ENCODE data around the gene GAD2.

The GAD2 gene

DNA sequence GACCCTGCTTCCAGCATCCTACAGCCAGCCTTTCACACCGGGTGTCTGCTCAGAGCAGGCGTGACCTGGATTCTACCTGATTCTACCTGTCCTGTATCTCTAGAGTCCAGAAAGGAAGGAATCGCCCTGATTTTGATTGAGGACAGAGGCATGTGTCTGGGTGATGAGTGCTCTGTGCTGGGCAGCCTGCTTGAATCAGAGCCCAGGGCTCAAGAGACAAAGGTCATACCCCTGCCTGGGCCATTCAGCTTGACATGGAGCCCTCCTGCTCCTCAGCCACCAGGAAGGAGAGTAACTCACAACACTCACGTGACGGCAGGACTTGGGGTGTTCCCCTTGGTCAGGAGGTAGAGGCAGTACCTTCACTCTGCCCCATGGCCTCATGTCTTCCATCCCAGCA, 11.2 kb downstream of the GAD2 start:
- Histone ChIP-seq H3K4me3 (ENCODE audit: low read depth, low read length) (no peak overlapping the region), H3K9ac (ENCODE audit: low read depth, low read length) (no peak overlapping the region), H3K27me3 (ENCODE audit: control insufficient read depth, insufficient read depth, low read length) (peaks cover 2% of the 10 kb centered on the region), H3K36me3 (ENCODE audit: control insufficient read depth, insufficient read depth, low read length) (no peaks in the 10 kb centered on the region), H3K4me1 (ENCODE audit: control insufficient read depth, insufficient read depth, low read length) (peaks cover 2% of the 10 kb centered on the region), H3K9me3 (ENCODE audit: control insufficient read depth, insufficient read depth, low read length) (no peaks in the 10 kb centered on the region)

GRCh38 chr10:26232174-26232573, 15.6 kb downstream of the GAD2 start:
- H3K27me3 ChIP-seq (ENCODE audit: control insufficient read depth, insufficient read depth, low read length), result no peaks in the 10 kb centered on the region
- no peaks in the 10 kb centered on the region for H3K9me3 ChIP-seq (ENCODE audit: control insufficient read depth, insufficient read depth, low read length)
- H3K4me3 ChIP-seq (ENCODE audit: low read depth, low read length), result no peak overlapping the region
- H3K36me3 ChIP-seq (ENCODE audit: control insufficient read depth, insufficient read depth, low read length), result no peaks in the 10 kb centered on the region
- H3K9ac ChIP-seq (ENCODE audit: low read depth, low read length), result no peak overlapping the region
- H3K4me1 ChIP-seq (ENCODE audit: control insufficient read depth, insufficient read depth, low read length), result peaks cover 1% of the 10 kb centered on the region

- H3K36me3 ChIP-seq (ENCODE audit: control insufficient read depth, insufficient read depth, low read length), result no peaks in the 10 kb centered on the region
- no peak overlapping the region for H3K9ac ChIP-seq (ENCODE audit: low read depth, low read length)
- H3K4me3 ChIP-seq (ENCODE audit: low read depth, low read length), result no peak overlapping the region
- no peaks in the 10 kb centered on the region for H3K27me3 ChIP-seq (ENCODE audit: control insufficient read depth, insufficient read depth, low read length)
- H3K9me3 ChIP-seq (ENCODE audit: control insufficient read depth, insufficient read depth, low read length), result no peaks in the 10 kb centered on the region
- H3K4me1 ChIP-seq (ENCODE audit: control insufficient read depth, insufficient read depth, low read length), result no peaks in the 10 kb centered on the region
Observed at GRCh38 chr10:26235761-26236160, 19.2 kb downstream of the GAD2 start.

DNA sequence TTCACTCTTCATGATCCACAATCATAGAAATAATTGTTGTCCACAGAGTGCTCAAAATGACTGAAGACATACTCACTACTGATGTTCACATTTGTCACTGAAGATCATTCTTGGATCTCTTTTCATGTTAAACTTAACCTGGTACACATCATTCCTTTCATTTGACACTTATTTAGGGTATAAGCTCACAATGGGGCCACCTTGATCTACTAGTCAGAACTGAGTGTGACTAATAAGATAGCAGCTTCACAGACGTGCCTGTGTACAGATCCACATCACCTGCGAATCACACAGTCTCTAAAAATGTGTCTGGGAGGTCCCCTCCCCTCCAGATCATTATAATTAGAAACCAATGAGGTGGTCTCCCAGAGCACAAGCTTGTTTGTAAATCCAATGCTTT, 21.8 kb downstream of the GAD2 start:
- Histone ChIP-seq H3K4me3 (ENCODE audit: low read depth, low read length) (no peak overlapping the region), H3K9me3 (ENCODE audit: control insufficient read depth, insufficient read depth, low read length) (no peaks in the 10 kb centered on the region), H3K9ac (ENCODE audit: low read depth, low read length) (no peak overlapping the region), H3K36me3 (ENCODE audit: control insufficient read depth, insufficient read depth, low read length) (no peaks in the 10 kb centered on the region), H3K4me1 (ENCODE audit: control insufficient read depth, insufficient read depth, low read length) (peaks cover 7% of the 10 kb centered on the region), H3K27me3 (ENCODE audit: control insufficient read depth, insufficient read depth, low read length) (no peaks in the 10 kb centered on the region)

GRCh38 chr10:26242706-26243350, 26.3 kb downstream of the GAD2 start:
- H3K36me3 ChIP-seq (ENCODE audit: control insufficient read depth, insufficient read depth, low read length), result no peaks in the 10 kb centered on the region
- H3K4me3 ChIP-seq (ENCODE audit: low read depth, low read length), result no peak overlapping the region
- H3K27me3 ChIP-seq (ENCODE audit: control insufficient read depth, insufficient read depth, low read length), result no peaks in the 10 kb centered on the region
- H3K4me1 ChIP-seq (ENCODE audit: control insufficient read depth, insufficient read depth, low read length), result peaks cover 9% of the 10 kb centered on the region
- no peak overlapping the region for H3K9ac ChIP-seq (ENCODE audit: low read depth, low read length)
- H3K9me3 ChIP-seq (ENCODE audit: control insufficient read depth, insufficient read depth, low read length), result no peaks in the 10 kb centered on the region

DNA sequence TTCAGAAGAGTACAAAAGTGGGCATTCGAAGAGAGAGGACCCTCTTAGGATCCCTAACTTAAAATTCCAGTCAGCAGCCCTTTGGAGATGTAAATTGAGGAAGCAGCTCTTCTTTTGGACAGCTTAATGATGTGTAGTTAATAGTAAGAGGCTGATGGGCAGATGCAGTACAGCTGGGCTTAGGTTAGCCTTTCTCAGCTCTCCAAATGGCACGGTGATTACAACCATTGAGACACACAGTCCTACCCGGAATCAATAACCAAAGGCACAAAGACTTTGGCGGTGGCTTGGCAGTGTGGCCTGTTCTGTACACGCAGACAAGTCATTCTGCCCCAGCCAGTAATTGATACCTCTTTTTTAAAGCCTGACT, 26.8 kb downstream of the GAD2 start:
- Histone ChIP-seq H3K4me3 (ENCODE audit: low read depth, low read length) (no peak overlapping the region), H3K27me3 (ENCODE audit: control insufficient read depth, insufficient read depth, low read length) (no peaks in the 10 kb centered on the region), H3K9ac (ENCODE audit: low read depth, low read length) (no peak overlapping the region), H3K4me1 (ENCODE audit: control insufficient read depth, insufficient read depth, low read length) (peaks cover 9% of the 10 kb centered on the region), H3K9me3 (ENCODE audit: control insufficient read depth, insufficient read depth, low read length) (no peaks in the 10 kb centered on the region), H3K36me3 (ENCODE audit: control insufficient read depth, insufficient read depth, low read length) (no peaks in the 10 kb centered on the region)

GRCh38 chr10:26249681-26250080, 33.1 kb downstream of the GAD2 start:
- Histone ChIP-seq H3K27me3 (ENCODE audit: control insufficient read depth, insufficient read depth, low read length) (no peaks in the 10 kb centered on the region), H3K9me3 (ENCODE audit: control insufficient read depth, insufficient read depth, low read length) (no peaks in the 10 kb centered on the region), H3K36me3 (ENCODE audit: control insufficient read depth, insufficient read depth, low read length) (no peaks in the 10 kb centered on the region), H3K4me3 (ENCODE audit: low read depth, low read length) (no peak overlapping the region), H3K9ac (ENCODE audit: low read depth, low read length) (no peak overlapping the region), H3K4me1 (ENCODE audit: control insufficient read depth, insufficient read depth, low read length) (no peaks in the 10 kb centered on the region)

DNA sequence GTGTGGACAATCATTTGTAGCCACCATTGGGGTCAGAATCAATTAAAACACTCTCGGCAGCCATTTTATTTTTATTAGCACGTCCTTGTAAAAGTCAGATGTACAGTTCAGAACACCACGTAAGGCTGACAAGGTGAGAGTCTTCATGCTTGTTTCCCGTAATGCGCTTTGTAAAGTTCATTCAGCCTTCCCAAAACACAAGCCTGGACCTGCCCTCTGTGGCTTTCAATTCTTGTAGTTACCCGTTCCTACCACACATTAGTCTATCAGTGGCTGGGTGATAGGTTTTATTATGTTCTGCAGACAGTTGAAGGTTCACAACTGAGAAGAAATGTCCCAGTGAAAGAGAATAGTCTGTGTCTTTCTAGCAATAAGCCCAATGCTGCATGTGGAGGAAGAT, 35.4 kb downstream of the GAD2 start:
- H3K4me3 ChIP-seq (ENCODE audit: low read depth, low read length), result no peak overlapping the region
- no peak overlapping the region for H3K9ac ChIP-seq (ENCODE audit: low read depth, low read length)
- H3K27me3 ChIP-seq (ENCODE audit: control insufficient read depth, insufficient read depth, low read length), result no peaks in the 10 kb centered on the region
- H3K9me3 ChIP-seq (ENCODE audit: control insufficient read depth, insufficient read depth, low read length), result no peaks in the 10 kb centered on the region
- H3K4me1 ChIP-seq (ENCODE audit: control insufficient read depth, insufficient read depth, low read length), result no peaks in the 10 kb centered on the region
- no peaks in the 10 kb centered on the region for H3K36me3 ChIP-seq (ENCODE audit: control insufficient read depth, insufficient read depth, low read length)

DNA sequence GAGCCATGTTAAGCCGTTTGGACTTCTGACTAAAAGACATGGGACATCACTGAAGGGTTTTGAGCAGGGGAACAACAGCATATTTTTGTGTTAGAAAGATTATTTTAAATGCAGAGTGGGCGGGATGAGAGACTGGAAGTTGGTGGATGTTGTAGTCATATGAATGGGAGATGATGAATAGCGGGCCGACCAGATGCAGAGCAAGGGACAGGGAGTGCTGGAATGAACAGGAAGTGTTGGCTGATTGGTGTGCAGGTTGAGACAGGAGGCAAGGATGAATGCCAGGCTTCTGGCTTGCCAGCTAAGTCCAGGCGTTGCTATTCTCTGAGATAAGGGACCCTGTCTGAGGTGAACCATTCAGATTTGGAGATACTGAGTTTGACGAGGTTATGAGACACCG, 38.0 kb downstream of the GAD2 start:
- H3K4me1 ChIP-seq (ENCODE audit: control insufficient read depth, insufficient read depth, low read length), result no peaks in the 10 kb centered on the region
- H3K36me3 ChIP-seq (ENCODE audit: control insufficient read depth, insufficient read depth, low read length), result no peaks in the 10 kb centered on the region
- H3K27me3 ChIP-seq (ENCODE audit: control insufficient read depth, insufficient read depth, low read length), result no peaks in the 10 kb centered on the region
- no peak overlapping the region for H3K4me3 ChIP-seq (ENCODE audit: low read depth, low read length)
- no peak overlapping the region for H3K9ac ChIP-seq (ENCODE audit: low read depth, low read length)
- H3K9me3 ChIP-seq (ENCODE audit: control insufficient read depth, insufficient read depth, low read length), result no peaks in the 10 kb centered on the region

DNA sequence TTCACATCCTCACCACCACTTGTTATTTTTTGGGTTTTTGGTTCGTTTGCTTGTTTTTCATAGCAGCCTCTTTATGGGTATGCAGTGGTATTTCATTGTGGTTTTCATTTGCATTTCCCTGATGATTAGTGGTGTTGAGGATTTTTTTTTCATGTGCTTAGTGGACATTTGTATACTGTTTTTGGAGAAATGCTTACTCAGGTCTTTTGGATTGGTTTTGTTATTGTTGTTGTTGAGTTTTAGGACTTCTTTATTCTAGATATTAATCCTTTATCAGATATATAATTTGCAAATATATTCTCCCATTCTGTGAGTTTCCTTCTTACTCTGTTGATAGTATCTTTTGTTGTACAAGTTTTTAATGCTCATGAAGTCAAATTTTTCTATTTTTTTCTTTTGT, 42.8 kb downstream of the GAD2 start:
- no peaks in the 10 kb centered on the region for H3K27me3 ChIP-seq (ENCODE audit: control insufficient read depth, insufficient read depth, low read length)
- no peaks in the 10 kb centered on the region for H3K36me3 ChIP-seq (ENCODE audit: control insufficient read depth, insufficient read depth, low read length)

GRCh38 chr10:26269754-26270153, 53.2 kb downstream of the GAD2 start:
- no peaks in the 10 kb centered on the region for H3K27me3 ChIP-seq (ENCODE audit: control insufficient read depth, insufficient read depth, low read length)
- H3K9ac ChIP-seq (ENCODE audit: low read depth, low read length), result no peak overlapping the region
- H3K9me3 ChIP-seq (ENCODE audit: control insufficient read depth, insufficient read depth, low read length), result no peaks in the 10 kb centered on the region
- no peaks in the 10 kb centered on the region for H3K36me3 ChIP-seq (ENCODE audit: control insufficient read depth, insufficient read depth, low read length)
- no peaks in the 10 kb centered on the region for H3K4me1 ChIP-seq (ENCODE audit: control insufficient read depth, insufficient read depth, low read length)
- no peak overlapping the region for H3K4me3 ChIP-seq (ENCODE audit: low read depth, low read length)

More for the DNA sequence above, 42.8 kb downstream of the GAD2 start:
- Histone ChIP-seq H3K9me3 (ENCODE audit: control insufficient read depth, insufficient read depth, low read length) (no peaks in the 10 kb centered on the region), H3K4me1 (ENCODE audit: control insufficient read depth, insufficient read depth, low read length) (no peaks in the 10 kb centered on the region), H3K9ac (ENCODE audit: low read depth, low read length) (no peak overlapping the region), H3K4me3 (ENCODE audit: low read depth, low read length) (no peak overlapping the region)

- Histone ChIP-seq H3K4me1 (ENCODE audit: control insufficient read depth, insufficient read depth, low read length) (no peaks in the 10 kb centered on the region), H3K36me3 (ENCODE audit: control insufficient read depth, insufficient read depth, low read length) (no peaks in the 10 kb centered on the region), H3K9ac (ENCODE audit: low read depth, low read length) (no peak overlapping the region), H3K4me3 (ENCODE audit: low read depth, low read length) (no peak overlapping the region), H3K27me3 (ENCODE audit: control insufficient read depth, insufficient read depth, low read length) (no peaks in the 10 kb centered on the region), H3K9me3 (ENCODE audit: control insufficient read depth, insufficient read depth, low read length) (no peaks in the 10 kb centered on the region)
Observed at GRCh38 chr10:26274391-26274790, 57.8 kb downstream of the GAD2 start.
